Measurements from ENCODE around the gene FGF12.

- TF ChIP-seq CTCF (IDR thresholded peaks at IDR 0.05; ENCODE audit: low read length) = no peak
- TF ChIP-seq EZH2 (IDR thresholded peaks at IDR 0.05; ENCODE audit: borderline replicate concordance, low read length) = no peak
Observed at GRCh38 chr3:192382861-192383260, 344.5 kb downstream of the FGF12 start.
